Stimulated activated CD4-positive, alpha-beta T cell treated with anti-CD3 and anti-CD28 coated beads, Interleukin-12 subunit alpha, Interleukin-12 subunit beta, amount 100 ng/mL, for 48 hours (primary cell): Measurements from ENCODE around the gene CARMIL1.

Experiments
- DNase-seq, 3 donors: peaks; one replicate each; pipeline ENCODE4 v3.0.0-alpha.2; 2020; ENCODE audit warnings: low read depth in 2 of 3, low spot score in 1 of 3

CARMIL1 gene

GRCh38 chr6:25332655-25333071 is 53.5 kb downstream of the CARMIL1 start:
- DNase-seq = no peak

- no peak for DNase-seq
These were observed 54.3 kb downstream of the CARMIL1 start for GRCh38 chr6:25333471-25333870.

DNA sequence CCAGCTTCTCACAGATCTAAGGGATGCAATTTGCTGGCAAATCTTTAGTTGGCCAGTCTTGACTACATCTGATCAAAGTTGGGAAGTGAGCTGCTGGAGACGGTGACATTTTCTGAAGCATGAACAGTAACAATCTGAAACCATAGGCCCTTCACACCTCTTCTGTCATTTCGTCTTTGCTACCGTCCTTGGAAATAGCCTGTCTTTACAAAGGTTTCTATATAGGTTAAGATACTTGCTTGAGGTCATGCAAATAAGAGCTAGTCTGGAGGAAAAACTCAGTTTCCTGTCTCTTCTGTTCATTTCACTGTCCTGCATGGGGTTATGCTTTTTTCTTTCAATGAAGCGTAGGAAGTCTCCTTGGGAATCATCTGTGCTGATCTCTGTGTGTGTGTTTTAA is 55.6 kb downstream of the CARMIL1 start:
- DNase-seq = no peak

DNA sequence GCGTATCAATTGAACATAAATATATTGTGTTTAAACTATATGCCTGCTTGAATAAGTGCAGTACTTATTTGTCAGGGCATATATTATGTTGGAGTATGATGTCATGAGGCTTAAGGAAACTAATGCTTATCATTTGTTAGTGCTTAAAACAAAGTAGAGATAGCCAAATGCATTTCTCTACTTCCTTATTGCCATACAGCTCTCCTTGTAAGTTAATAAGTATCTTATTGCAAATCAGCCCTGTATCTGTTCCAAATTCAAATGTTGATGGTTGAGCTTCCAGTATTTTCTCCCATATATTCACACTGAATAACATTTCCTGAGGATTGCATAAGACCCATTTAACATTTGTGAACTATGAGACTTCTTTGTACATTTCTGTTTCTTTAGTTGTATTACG is 57.8 kb downstream of the CARMIL1 start:
- no peak for DNase-seq

- no peak for DNase-seq
These were observed 58.3 kb downstream of the CARMIL1 start for GRCh38 chr6:25337431-25337830.

DNA sequence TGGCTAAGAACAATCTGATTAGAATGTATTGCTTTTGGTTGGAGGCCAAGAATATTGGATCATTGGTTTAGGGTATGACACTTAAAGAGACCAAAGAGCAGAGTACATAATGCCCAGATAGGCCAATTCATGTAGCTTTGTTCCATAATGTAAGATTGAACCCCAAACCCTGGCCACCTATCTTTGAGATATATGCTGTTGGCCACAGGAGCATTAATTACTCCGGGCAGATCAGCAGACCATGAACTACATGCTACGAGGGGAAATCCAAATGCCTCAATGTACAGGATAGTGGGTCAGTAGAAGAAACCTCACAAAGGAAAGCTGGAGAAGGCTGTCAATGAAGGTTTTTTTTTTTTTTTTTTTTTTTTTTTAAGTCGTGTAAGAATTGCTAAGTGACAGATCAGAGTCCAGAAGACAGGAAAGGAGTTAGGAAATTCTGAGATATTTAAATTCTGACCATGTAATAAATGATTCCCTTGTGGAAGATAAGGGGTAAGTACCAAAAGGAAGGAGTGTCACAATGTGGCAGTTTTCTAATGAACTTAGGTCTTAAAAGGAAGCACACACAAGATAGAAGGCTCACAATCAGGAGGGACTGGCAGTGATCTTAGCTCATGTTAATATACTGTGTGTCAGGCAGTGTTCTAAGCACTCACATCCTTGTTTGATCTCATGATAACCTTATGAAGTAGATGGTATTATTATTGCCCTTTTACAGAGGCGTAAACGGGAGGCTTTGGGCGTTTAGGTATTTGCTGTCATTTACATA is 61.4 kb downstream of the CARMIL1 start:
- no peak for DNase-seq

DNA sequence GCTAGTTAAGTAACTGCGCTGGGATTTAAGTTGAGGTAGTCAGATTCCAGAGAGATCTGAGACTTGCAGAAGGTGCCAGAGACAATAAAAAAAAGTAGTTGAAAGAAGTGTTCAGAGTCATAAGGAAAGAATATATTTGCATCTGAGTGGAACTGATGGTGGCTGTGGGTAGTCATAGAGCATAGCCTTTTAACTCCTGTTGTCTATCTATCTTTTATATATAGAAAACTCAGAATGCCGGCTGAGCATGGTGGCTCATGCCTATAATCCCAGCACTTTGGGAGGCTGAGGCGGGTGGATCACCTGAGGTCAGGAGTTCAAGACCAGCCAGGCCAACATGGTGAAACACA is 62.0 kb downstream of the CARMIL1 start:
- DNase-seq = no peak

DNA sequence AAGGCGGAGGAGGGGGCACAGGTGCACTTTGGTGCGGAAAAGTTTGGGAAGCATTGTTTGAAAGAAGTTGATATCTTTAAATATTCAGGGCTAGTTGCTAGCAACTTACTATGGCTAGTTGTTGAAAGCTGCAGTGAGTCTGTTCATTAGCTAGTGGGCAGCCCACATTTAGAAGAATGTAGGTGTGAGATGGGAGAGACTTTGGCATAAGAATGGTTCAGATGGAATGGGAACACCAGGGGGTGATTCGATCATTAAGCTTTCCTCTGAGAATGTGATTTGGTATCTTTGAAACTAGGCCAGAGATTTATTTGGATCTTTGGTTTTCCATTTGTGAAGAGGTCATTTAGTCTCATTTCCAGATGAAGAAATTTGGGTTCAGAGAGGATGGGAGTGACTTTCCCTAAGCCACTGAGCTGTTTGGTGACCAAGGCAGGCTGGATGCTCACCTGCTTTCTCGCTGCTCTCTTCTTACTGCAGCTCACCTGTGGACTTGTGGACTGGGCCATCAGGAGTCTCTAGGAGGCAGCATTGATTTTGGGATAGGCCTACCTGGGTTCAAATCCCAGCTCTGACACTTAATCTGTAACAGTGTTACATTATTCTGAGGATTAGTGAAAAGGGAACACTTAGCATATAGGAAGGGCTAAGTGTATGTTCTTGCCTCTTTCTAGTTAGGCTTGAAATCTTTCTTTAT is 62.9 kb downstream of the CARMIL1 start:
- DNase-seq = no peak

GRCh38 chr6:25342802-25343201 is 63.6 kb downstream of the CARMIL1 start:
- DNase-seq = no peak

GRCh38 chr6:25343984-25344383 is 64.8 kb downstream of the CARMIL1 start:
- DNase-seq = no peak

GRCh38 chr6:25344827-25345226 is 65.7 kb downstream of the CARMIL1 start:
- no peak for DNase-seq

- no peak for DNase-seq
These were observed 66.9 kb downstream of the CARMIL1 start for GRCh38 chr6:25346064-25346463.

GRCh38 chr6:25350573-25350972 is 71.4 kb downstream of the CARMIL1 start:
- DNase-seq = no peak

GRCh38 chr6:25351485-25351884 is 72.3 kb downstream of the CARMIL1 start:
- DNase-seq = no peak

DNA sequence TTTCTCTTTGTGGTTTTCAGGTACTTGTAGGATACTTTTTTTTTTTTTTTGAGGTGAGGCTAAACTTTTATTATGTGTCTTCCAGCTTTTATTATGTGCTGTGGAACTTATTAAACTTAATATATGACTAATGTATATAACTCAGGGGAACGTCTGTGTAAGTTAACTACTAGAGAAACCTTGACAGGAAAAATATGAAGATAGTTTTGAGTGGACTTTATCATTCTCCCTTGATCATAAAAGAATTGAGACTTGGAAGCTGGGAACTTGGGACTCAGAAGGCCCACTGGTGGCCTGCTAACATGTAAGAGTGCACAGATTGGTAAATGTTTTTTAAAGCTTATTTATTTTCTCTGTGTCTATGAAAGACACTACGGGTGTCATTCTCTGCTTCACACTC is 73.1 kb downstream of the CARMIL1 start:
- DNase-seq = no peak

DNA sequence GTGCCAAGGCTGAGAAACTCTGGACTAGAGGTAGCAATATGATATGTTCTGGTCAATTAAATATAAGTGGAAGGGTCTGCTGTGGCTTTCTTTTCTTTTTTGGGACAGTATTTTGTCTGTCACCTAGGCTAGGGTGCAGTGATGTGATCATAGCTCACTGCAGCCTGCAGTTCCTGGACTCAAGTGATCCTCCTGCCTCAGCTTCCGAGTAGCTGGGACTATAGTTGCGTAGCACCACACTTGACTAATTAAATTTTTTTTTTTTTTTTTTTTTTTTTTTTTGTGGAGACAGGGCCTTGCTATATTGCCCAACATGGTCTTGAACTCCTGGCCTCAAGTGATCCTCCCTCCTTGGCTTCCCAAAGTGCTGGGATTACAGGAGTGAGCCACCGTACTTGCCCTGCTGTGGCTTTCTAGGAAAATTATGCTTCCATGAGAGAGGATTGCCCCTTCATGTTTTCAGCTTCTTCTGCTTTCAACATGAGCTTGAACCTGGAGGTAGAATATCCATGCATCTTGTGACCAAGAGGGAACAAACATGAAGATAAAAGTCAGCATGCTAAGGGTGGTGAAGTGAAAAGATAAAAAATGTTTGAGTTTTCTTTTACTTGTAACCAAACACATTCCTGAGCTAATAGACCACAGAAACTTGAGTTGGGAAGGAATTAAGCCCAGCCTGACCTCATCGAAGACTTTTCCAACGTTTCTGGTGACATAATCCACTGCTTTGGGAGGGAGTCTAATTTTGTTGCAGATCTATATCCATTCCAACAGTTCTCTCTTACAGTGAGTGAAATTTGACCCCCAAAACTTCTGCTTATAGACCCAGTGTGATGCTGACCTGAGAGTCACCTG is 75.1 kb downstream of the CARMIL1 start:
- DNase-seq = no peak

DNA sequence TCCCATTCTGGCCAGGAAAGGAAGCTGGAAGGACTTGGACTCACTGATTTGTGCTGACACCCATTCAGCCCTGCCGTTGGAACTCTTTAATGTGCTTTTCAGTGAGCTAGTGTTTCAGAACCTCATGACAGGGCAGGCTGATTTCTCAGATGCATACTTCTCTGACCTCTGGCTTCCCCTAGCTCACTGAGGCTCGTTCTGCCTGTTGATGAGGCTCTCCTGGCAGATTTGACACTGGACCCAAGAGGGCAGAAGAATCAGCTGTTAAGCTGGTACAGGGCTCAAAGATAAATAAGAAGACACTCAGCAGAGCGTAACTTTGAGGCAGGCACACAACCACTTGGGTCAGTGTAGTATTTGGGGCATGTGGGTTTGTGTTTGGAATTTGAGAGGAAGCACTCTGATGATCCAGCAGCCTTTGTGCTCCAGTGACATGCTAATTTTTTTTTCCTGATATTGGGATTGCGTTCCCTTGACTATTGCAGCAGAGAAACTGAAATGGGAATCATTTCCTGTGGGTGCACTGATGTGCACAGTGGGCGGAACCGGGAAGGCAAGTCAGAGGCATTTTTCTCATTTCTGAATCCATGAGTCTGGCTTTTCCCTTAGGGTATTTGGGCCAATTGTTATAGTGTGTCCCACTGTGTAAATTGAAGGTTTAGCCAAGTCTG is 80.2 kb downstream of the CARMIL1 start:
- no peak for DNase-seq

- DNase-seq = no peak
These were observed 80.7 kb downstream of the CARMIL1 start for GRCh38 chr6:25359891-25360290.

DNA sequence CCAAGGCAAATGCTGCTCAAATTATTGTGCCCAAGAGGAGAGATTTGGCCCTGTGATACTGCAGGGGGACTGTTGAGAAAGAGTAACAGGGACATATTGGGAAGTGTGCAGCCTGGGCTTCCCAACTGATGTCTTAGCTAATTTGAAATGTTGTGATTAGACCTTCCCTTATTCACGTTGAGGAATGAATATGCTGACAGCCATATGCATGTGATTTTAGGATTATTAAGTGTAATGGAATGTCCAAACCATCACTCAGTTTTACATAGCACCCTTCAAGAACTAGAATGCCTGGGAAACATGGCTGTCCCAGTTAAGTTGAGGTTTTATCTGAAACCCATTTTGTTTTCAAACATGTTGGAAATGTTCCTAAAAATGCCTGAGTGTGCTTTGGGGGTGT is 81.4 kb downstream of the CARMIL1 start:
- no peak for DNase-seq

- no peak for DNase-seq
These were observed 84.3 kb downstream of the CARMIL1 start for GRCh38 chr6:25363427-25363826.

GRCh38 chr6:25365154-25365553 is 86.0 kb downstream of the CARMIL1 start:
- DNase-seq = no peak
